Left ventricle myocardium inferior (tissue), 1 donor: Measurements from ENCODE around the gene SYNGR3. TPM values are rescaled to one million over a fixed set of nuclear protein-coding genes. Genes with fewer than 3 reads are reported as not detected.
"Not testable (repeated sequence)": the region's sequence is repeated elsewhere in the genome, so short reads cannot be mapped to it uniquely, and the experiment has no call there.

Experiments
- DNase-seq: peaks from one replicate; pipeline ENCODE4 v3.0.0-alpha.2; 2020
- H3K27ac ChIP-seq: fragments of 200-600 bp; replicated peaks from 2 replicates; pipeline ENCODE4 v1.8.0; 2021
- H3K27me3 ChIP-seq: fragments of 200-600 bp; 2 replicates; pipeline ENCODE4 v1.8.0; 2021; ENCODE audit warnings: low read depth
- H3K36me3 ChIP-seq: fragments of 200-600 bp; 2 replicates; pipeline ENCODE4 v1.8.0; 2021
- H3K4me1 ChIP-seq: fragments of 200-600 bp; 2 replicates; pipeline ENCODE4 v1.8.0; 2021
- H3K4me3 ChIP-seq: fragments of 200-600 bp; 2 replicates; pipeline ENCODE4 v1.8.0; 2021; ENCODE audit warnings: mild to moderate bottlenecking, moderate library complexity
- H3K9me3 ChIP-seq: fragments of 200-600 bp; replicated peaks from 2 replicates; pipeline ENCODE4 v1.8.0; 2021
- intact Hi-C: fragments of 100-400 bp; cut with micrococcal nuclease; formaldehyde crosslinking; loops from one replicate; pipeline ENCODE4 v1.11.0; 2022
- total RNA-seq: library from RNA; stranded (reverse); fragmentation: NEBNext Ultra II Directional; extraction: Animal tissue kit (Norgen Biotek cat#: 25700); gene quantifications from one replicate; pipeline ENCODE4 v1.2.1, GENCODE V29; 2021
- TF ChIP-seq, protein P1 (sequence below): fragments of 200-600 bp; IDR thresholded peaks from 2 replicates; pipeline ENCODE4 v1.8.0; 2021; ENCODE audit warnings: antibody characterized with exemption, mild to moderate bottlenecking, borderline replicate concordance
- donor health status: DM: no; HTN: yes; CAD: no; lungs with severe emphysema.

The SYNGR3 gene
- total RNA-seq, 1 donor from 2014 or later, result 0.38 TPM

DNA sequence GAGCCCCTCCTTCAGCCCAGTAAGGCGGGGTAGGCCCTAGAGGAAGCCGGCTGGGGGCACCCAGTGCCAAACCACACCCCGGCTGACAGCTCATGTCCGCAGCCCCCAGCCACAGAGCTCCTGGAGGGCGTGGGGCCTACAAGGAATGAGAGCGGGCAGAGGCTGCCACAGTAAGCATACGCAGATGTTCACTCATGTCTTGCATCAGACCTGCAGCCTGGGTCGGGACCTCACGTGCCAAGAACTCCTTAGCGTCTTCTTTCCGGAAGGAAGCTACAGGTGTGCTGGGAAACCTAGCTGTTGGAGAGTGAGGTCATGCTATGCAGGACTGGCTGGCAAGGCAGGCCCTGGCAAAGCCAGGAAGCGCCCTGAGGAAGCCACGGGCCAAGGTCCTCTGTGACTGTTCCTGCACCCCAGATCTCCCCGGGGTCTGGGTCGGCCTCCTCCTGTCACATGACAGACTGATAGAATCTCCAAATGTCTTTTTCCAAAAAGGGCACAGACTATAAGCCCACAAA lies 18.3 kb downstream of the SYNGR3 start:
- no peaks in the 10 kb centered on the region for H3K27me3 ChIP-seq
- peak overlapping the region; percentile 91 for H3K27ac ChIP-seq
- peak; percentile 19 for DNase-seq
- H3K4me3 ChIP-seq, result peak overlapping the region; percentile 93
- H3K36me3 ChIP-seq, result peaks cover 4% of the 10 kb centered on the region
- TF ChIP-seq, protein P1, sequence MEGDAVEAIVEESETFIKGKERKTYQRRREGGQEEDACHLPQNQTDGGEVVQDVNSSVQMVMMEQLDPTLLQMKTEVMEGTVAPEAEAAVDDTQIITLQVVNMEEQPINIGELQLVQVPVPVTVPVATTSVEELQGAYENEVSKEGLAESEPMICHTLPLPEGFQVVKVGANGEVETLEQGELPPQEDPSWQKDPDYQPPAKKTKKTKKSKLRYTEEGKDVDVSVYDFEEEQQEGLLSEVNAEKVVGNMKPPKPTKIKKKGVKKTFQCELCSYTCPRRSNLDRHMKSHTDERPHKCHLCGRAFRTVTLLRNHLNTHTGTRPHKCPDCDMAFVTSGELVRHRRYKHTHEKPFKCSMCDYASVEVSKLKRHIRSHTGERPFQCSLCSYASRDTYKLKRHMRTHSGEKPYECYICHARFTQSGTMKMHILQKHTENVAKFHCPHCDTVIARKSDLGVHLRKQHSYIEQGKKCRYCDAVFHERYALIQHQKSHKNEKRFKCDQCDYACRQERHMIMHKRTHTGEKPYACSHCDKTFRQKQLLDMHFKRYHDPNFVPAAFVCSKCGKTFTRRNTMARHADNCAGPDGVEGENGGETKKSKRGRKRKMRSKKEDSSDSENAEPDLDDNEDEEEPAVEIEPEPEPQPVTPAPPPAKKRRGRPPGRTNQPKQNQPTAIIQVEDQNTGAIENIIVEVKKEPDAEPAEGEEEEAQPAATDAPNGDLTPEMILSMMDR, result no peak
- intact Hi-C loops, result no loop called here
- peaks cover 74% of the 10 kb centered on the region for H3K4me1 ChIP-seq
- H3K9me3 ChIP-seq, result no peaks in the 10 kb centered on the region

DNA sequence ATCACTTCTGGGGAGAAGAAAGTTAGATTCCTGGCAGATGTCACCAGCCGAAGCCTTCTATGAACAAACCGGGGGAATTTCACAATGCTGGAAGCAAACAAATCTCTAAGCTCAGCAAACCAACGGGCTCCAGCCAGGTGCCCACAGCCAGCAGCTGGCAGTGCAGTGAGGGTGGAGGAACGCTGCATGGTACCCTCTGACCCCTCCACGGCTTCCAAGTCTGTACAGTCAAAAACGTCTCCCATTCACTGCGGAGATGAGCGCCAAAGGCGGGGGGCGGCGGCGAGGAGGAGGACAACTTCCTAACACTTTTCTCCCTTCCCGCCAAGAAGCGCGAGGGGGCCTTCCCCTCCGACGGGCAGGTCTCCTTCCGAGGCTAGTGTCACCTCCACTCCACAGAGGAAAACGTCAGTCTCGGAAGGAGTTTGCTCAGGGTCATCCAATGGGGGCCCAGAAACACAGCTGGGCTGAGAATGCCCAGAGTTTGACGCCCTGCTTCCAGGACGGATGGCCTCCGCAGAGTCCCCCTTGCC lies 18.9 kb downstream of the SYNGR3 start:
- Histone ChIP-seq H3K4me3 (peak overlapping the region; percentile 93), H3K9me3 (no peaks in the 10 kb centered on the region), H3K4me1 (peaks cover 68% of the 10 kb centered on the region), H3K27ac (peak overlapping the region; percentile 91), H3K27me3 (no peaks in the 10 kb centered on the region), H3K36me3 (no peaks in the 10 kb centered on the region)
- TF ChIP-seq, protein P1, result no peak
- intact Hi-C loops, result no loop called here
- peak; percentile 17 for DNase-seq

DNA sequence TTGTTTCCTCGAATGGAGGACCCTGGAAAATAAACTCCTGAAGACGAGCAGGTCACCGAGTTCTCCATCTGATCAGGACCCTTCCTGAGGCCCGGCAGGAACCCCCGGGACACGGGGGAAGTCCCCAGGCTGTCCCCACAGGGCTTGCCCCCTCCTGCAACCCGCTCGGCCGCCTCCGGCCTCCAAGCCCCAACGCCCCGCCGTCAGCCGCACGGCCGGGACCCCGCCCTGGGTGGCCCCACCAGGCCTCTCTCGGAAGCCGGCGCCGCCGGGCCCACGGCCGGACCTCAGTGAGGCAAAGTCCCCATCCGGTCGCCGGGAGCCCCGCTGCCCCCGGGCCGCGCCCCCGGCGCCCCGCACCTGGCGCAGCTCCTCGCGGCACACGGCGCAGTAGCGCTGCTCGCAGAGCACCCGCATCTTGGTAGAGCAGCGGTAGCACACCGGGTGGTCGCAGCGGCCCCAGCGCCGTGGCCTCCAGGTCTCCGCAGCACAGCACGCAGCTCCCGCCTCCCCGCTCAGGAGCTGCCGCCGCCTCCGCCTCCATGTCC lies 19.5 kb downstream of the SYNGR3 start:
- intact Hi-C loops, result no loop called here
- H3K4me1 ChIP-seq, result peaks cover 63% of the 10 kb centered on the region
- no peaks in the 10 kb centered on the region for H3K9me3 ChIP-seq
- H3K27ac ChIP-seq, result peak overlapping the region; percentile 91
- TF ChIP-seq, protein P1, result no peak
- peak; percentile 22 for DNase-seq
- peak overlapping the region; percentile 93 for H3K4me3 ChIP-seq
- no peaks in the 10 kb centered on the region for H3K36me3 ChIP-seq
- no peaks in the 10 kb centered on the region for H3K27me3 ChIP-seq

DNA sequence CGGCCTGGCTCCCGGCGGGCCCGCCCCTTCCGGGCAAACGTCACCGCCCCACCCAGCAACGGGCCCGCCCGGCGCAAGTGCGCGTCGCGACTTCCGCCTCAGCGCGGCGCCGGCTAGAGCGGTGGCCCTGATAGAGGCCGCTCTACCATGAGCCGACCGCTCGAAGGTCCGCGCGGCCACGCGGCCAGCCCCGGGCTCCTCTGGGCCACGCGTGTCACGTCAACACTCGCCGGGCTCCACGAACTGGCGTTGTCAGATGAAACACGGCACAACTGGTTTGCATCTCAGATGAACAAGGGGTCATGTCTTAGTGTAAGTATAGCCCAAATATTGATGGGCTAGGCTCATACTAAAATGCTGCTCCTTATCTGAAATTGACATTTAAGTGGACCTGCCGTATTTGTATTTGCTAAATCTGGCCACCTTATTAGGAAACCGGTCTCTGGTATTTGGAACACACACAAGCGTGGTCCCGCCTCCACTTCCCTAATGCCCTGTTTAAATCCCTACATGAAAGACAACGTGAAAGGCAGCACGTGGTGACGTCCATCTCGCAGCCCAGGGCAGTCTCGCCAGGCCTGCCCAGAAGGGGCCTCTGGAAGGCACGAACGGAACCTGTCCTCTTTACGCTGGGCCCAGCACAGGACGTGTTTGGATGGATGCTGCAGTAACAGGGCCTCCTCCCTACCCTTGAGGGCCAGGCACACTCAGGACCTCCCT lies 20.2 kb downstream of the SYNGR3 start, which contains the start of gene ZNF598:
ZNF598 (minus strand) TSS at position 31 of the 720 bp plus-strand sequence.
- no peaks in the 10 kb centered on the region for H3K36me3 ChIP-seq
- TF ChIP-seq, protein P1, result no peak
- DNase-seq, result peak; percentile 85
- H3K9me3 ChIP-seq, result no peaks in the 10 kb centered on the region
- H3K27me3 ChIP-seq, result no peaks in the 10 kb centered on the region
- H3K27ac ChIP-seq, result peak within 1 kb of the TSS; percentile 91
- intact Hi-C loops, result no loop called here
- peaks cover 56% of the 10 kb centered on the region for H3K4me1 ChIP-seq
- H3K4me3 ChIP-seq, result peak within 1 kb of the TSS; percentile 93

DNA sequence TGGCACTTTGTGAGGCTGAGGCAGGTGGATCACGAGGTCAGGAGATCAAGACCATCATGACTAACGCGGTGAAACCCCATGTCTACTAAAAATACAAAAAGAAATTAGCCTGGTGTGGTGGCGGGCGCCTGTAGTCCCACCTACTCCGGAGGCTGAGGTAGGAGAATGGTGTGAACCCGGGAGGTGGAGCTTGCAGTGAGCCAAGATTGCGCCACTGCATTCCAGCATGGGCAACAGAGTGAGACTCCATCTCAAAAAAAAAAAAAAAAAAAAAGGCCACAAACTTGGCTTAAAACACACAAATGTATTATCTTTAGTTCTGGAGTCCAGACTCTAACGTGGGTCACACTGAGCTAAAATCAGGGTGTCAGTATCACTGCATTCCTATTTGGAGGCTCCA lies 22.0 kb downstream of the SYNGR3 start:
- DNase-seq, H3K36me3 ChIP-seq, intact Hi-C loops, H3K9me3 ChIP-seq, H3K4me3 ChIP-seq, H3K27me3 ChIP-seq, H3K27ac ChIP-seq: not testable (repeated sequence)
- H3K4me1 ChIP-seq, result peaks cover 38% of the 10 kb centered on the region

DNA sequence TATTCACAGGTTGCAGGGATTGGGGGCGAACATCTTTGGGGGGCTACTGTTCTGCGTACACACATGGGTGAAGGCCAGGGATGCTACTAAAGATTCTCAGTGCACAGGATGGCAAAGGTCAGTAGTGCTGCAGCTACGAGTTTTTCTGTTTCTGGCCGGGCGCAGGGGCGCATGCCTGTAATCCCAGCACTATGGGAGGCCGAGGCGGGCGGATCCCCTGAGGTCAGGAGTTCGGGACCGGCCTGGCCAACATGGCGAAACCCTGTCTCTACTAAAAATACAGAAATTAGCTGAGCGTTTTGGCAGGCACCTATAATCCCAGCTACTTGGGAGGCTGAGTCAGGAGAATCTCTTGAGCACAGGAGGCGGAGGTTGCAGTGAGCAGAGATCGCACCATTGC lies 23.8 kb downstream of the SYNGR3 start:
- DNase-seq, result no peak
- TF ChIP-seq, protein P1, result no peak
- no peaks in the 10 kb centered on the region for H3K36me3 ChIP-seq
- no peaks in the 10 kb centered on the region for H3K9me3 ChIP-seq
- H3K27ac ChIP-seq, result no peak overlapping the region
- H3K27me3 ChIP-seq, result peaks cover 21% of the 10 kb centered on the region
- H3K4me1 ChIP-seq, result peaks cover 20% of the 10 kb centered on the region
- H3K4me3 ChIP-seq, result no peak overlapping the region
- intact Hi-C loops, result no loop called here
